ENCODE measurements around the gene RPUSD4. TPM values are rescaled to one million over a fixed set of nuclear protein-coding genes. Genes with fewer than 3 reads are reported as not detected.

Gene RPUSD4
- total and polyA plus RNA-seq, 9 of the 15 experiments (the other 6 are each of a cell fraction or from before 2014, with no cell fraction given) = 27.4 to 56.2 (median 44.6) TPM

- TF ChIP-seq ZNF318 (IDR thresholded peaks at IDR 0.05; ENCODE audit: borderline replicate concordance in 1 of 2, low read depth in 1 of 2) (no peak), ZFX (CRISPR knock-in tag; IDR thresholded peaks at IDR 0.05) (0 out of 2 replicates have a peak, but pooled peaks have one; percentile 35), ZEB2 (IDR thresholded peaks at IDR 0.05) (no peak), MYBL2 (IDR thresholded peaks at IDR 0.05; ENCODE audit: low read depth) (no peak), MYBL2 (CRISPR knock-in tag; IDR thresholded peaks at IDR 0.05; ENCODE audit: borderline replicate concordance) (no peak), SETDB1 (IDR thresholded peaks at IDR 0.05; ENCODE audit: low read length) (no peak), ATF7 (IDR thresholded peaks at IDR 0.05) (peak; percentile 69), FIP1L1 (IDR thresholded peaks at IDR 0.05; ENCODE audit: low read depth, low read length, poor library complexity, severe bottlenecking) (peak; percentile 42), TCF7 (IDR thresholded peaks at IDR 0.05; ENCODE audit: borderline replicate concordance) (no peak), PTBP1 (IDR thresholded peaks at IDR 0.05; ENCODE audit: low read depth, low read length) (no peak), ZNF197 (CRISPR knock-in tag; IDR thresholded peaks at IDR 0.05; ENCODE audit: low read depth) (no peak), DIDO1 (tag; IDR thresholded peaks at IDR 0.05; ENCODE audit: low read depth) (peak; percentile 81), YY1 (IDR thresholded peaks at IDR 0.05; ENCODE audit: borderline replicate concordance in 1 of 3, control insufficient read depth in 1 of 3, extremely low read depth in 1 of 3, insufficient read depth in 3 of 3, insufficient read length in 1 of 3, insufficient replicate concordance in 2 of 3, low read depth in 1 of 3, low read length in 2 of 3) (peak; percentile 95 to 100 (median 99)), USF1 (CRISPR knock-in tag; IDR thresholded peaks at IDR 0.05) (peak; percentile 100), CSDE1 (IDR thresholded peaks at IDR 0.05) (no peak)
Observed at GRCh38 chr11:126211236-126212088, at the start of gene RPUSD4, which contains the start of gene FAM118B (continued).

All from K562 (cell line).